Smooth muscle cell (in vitro differentiated cells): ENCODE data around the gene SAMD1. TPM values are rescaled to one million over a fixed set of nuclear protein-coding genes. Genes with fewer than 3 reads are reported as not detected.

ENCODE experiments used
- DNase-seq: peaks from one replicate; lab custom pipeline; 2025; ENCODE audit not compliant: unreplicated experiment; lab: John Stamatoyannopoulos, UW
- H2AFZ ChIP-seq: fragments of 200-600 bp; sonication (generic); 2 replicates; pipeline ENCODE4 v1.6.0; 2016; ENCODE audit warnings: antibody characterized with exemption, low read depth, mild to moderate bottlenecking
- H3F3A ChIP-seq: fragments of 200-600 bp; sonication (generic); 2 replicates; pipeline ENCODE4 v1.6.0; 2017; ENCODE audit warnings: antibody characterized with exemption, low read depth
- H3K27ac ChIP-seq: fragments of 200-600 bp; sonication (generic); 2 replicates; pipeline ENCODE4 v1.5.1; 2016; ENCODE audit warnings: low read depth, mild to moderate bottlenecking
- H3K27me3 ChIP-seq: fragments of 200-600 bp; sonication (generic); 2 replicates; pipeline ENCODE4 v1.6.1; 2016; ENCODE audit warnings: low read depth, mild to moderate bottlenecking
- H3K36me3 ChIP-seq: fragments of 200-600 bp; sonication (generic); 2 replicates; pipeline ENCODE4 v1.5.1; 2016; ENCODE audit warnings: low read depth
- H3K4me1 ChIP-seq: fragments of 200-600 bp; sonication (generic); 2 replicates; pipeline ENCODE4 v1.5.1; 2016; ENCODE audit warnings: low read depth
- H3K4me2 ChIP-seq: fragments of 200-600 bp; sonication (generic); 2 replicates; pipeline ENCODE4 v1.6.0; 2016; ENCODE audit warnings: mild to moderate bottlenecking
- H3K4me3 ChIP-seq: fragments of 200-600 bp; sonication (generic); 2 replicates; pipeline ENCODE4 v1.5.1; 2016; ENCODE audit warnings: mild to moderate bottlenecking
- H3K79me2 ChIP-seq: fragments of 200-600 bp; sonication (generic); 2 replicates; pipeline ENCODE4 v1.6.0; 2016; ENCODE audit warnings: low read depth, mild to moderate bottlenecking
- H3K9ac ChIP-seq: fragments of 200-600 bp; sonication (generic); 2 replicates; pipeline ENCODE4 v1.6.0; 2016; ENCODE audit warnings: low read depth
- H3K9me3 ChIP-seq: fragments of 200-600 bp; sonication (generic); replicated peaks from 2 replicates; pipeline ENCODE4 v1.5.1; 2016; ENCODE audit warnings: low read depth
- H4K20me1 ChIP-seq: fragments of 200-600 bp; sonication (generic); 2 replicates; pipeline ENCODE4 v1.6.0; 2016; ENCODE audit warnings: low read depth
- CTCF ChIP-seq: fragments of 200-600 bp; sonication (generic); IDR thresholded peaks from 2 replicates; pipeline ENCODE4 v1.5.1; 2017; ENCODE audit warnings: borderline replicate concordance, mild to moderate bottlenecking, antibody characterized with exemption; ENCODE audit not compliant: insufficient read depth, poor library complexity, severe bottlenecking
- WGBS: methylation state at CpG from one replicate; pipeline ENCODE4 v1.1.7; 2016; ENCODE audit warnings: low lambda C conversion rate; 5-methylcytosine and 5-hydroxymethylcytosine counted together
- polyA plus RNA-seq: library from polyadenylated mRNA; unstranded; fragments of >200 nt; fragmentation: Nextera tagmentation; extraction: Ambion mirVana; gene quantifications from 2 replicates; pipeline ENCODE4 v1.2.1, GENCODE V29; 2016
- total RNA-seq: library from RNA; depleted of rRNA; stranded (reverse); fragments of >200 nt; gene quantifications from 2 replicates; pipeline ENCODE4 v1.2.3, GENCODE V29; 2014

The SAMD1 gene
- total and polyA plus RNA-seq, 2 experiments from 2014 or later, result 35.0 to 71.3 TPM

GRCh38 chr19:14072535-14073260, 17.9 kb downstream of the SAMD1 start, which contains the start of gene MISP3:
TSS of gene MISP3 (plus strand) at chr19:14072786. CDS start at chr19:14073310, 524 bp downstream.
- H3F3A ChIP-seq, result peaks cover 3% of the 10 kb centered on the region
- no peaks in the 10 kb centered on the region for H3K9me3 ChIP-seq
- H3K4me2 ChIP-seq, result peak within 1 kb of the TSS; percentile 93
- no peak for DNase-seq
- no peaks in the 10 kb centered on the region for H3K36me3 ChIP-seq
- no peaks in the 10 kb centered on the region for H4K20me1 ChIP-seq
- no peak within 1 kb of the TSS for H3K27ac ChIP-seq
- peaks cover 7% of the 10 kb centered on the region for H3K79me2 ChIP-seq
- no peak within 1 kb of the TSS for H3K9ac ChIP-seq
- no peaks in the 10 kb centered on the region for H3K27me3 ChIP-seq
- peaks cover 12% of the 10 kb centered on the region for H3K4me1 ChIP-seq
- TF ChIP-seq CTCF, result no peak
- peak within 1 kb of the TSS; percentile 69 for H3K4me3 ChIP-seq
- H2AFZ ChIP-seq, result peak within 1 kb of the TSS; percentile 86
- whole genome bisulfite sequencing, result 10% methylated on average over 25 of the region's 51 CpGs

GRCh38 chr19:14070268-14071050, 20.1 kb downstream of the SAMD1 start:
- Histone ChIP-seq H3K79me2 (no peaks in the 10 kb centered on the region), H3K27me3 (no peaks in the 10 kb centered on the region)

GRCh38 chr19:14066134-14066533, 24.4 kb downstream of the SAMD1 start:
- Histone ChIP-seq H3K27ac (no peak overlapping the region), H2AFZ (no peak overlapping the region), H3K36me3 (no peaks in the 10 kb centered on the region), H3K4me2 (no peak overlapping the region), H3K27me3 (no peaks in the 10 kb centered on the region), H3K4me1 (no peaks in the 10 kb centered on the region), H3K9me3 (no peaks in the 10 kb centered on the region), H3F3A (no peaks in the 10 kb centered on the region), H4K20me1 (no peaks in the 10 kb centered on the region), H3K4me3 (no peak overlapping the region), H3K79me2 (no peaks in the 10 kb centered on the region), H3K9ac (no peak overlapping the region)
- DNase-seq, result no peak
- no peak for TF ChIP-seq CTCF
- 55% methylated on average over 2 of the region's 2 CpGs for WGBS

More at GRCh38 chr19:14070268-14071050, 20.1 kb downstream of the SAMD1 start:
- no peak overlapping the region for H3K27ac ChIP-seq
- H3K4me1 ChIP-seq, result peaks cover 12% of the 10 kb centered on the region
- no peak overlapping the region for H3K4me3 ChIP-seq
- no peaks in the 10 kb centered on the region for H3K9me3 ChIP-seq
- TF ChIP-seq CTCF, result no peak
- peaks cover 3% of the 10 kb centered on the region for H3F3A ChIP-seq
- H3K36me3 ChIP-seq, result no peaks in the 10 kb centered on the region
- no peak for DNase-seq
- no peak overlapping the region for H2AFZ ChIP-seq
- 94% methylated on average over 43 of the region's 43 CpGs for WGBS
- H4K20me1 ChIP-seq, result no peaks in the 10 kb centered on the region
- H3K9ac ChIP-seq, result no peak overlapping the region
- no peak overlapping the region for H3K4me2 ChIP-seq
